GM21717 (cell line): Measurements from ENCODE around the gene TIMM44.
"Not testable (repeated sequence)": the region's sequence is repeated elsewhere in the genome, so short reads cannot be mapped to it uniquely, and the experiment has no call there.

Source experiments
- ATAC-seq: cut with Tn5 transposase; IDR thresholded peaks from one replicate; pipeline ENCODE4 v1.9.1; 2021; ENCODE audit warnings: mild to moderate bottlenecking, moderate library complexity; ENCODE audit not compliant: unreplicated experiment

The TIMM44 gene

GRCh38 chr19:7977021-7977722 is 33.7 kb upstream of the TIMM44 start:
- no peak for ATAC-seq

- no peak for ATAC-seq
Measured at GRCh38 chr19:7976461-7976860, 33.0 kb upstream of the TIMM44 start.

GRCh38 chr19:7975037-7975436 is 31.6 kb upstream of the TIMM44 start:
- ATAC-seq: no peak

GRCh38 chr19:7973883-7974282 is 30.4 kb upstream of the TIMM44 start:
- ATAC-seq: no peak

- no peak for ATAC-seq
Measured at GRCh38 chr19:7971553-7972520, 28.4 kb upstream of the TIMM44 start.

- ATAC-seq: no peak
Measured at GRCh38 chr19:7970716-7971448, 27.4 kb upstream of the TIMM44 start.

- ATAC-seq: no peak
Measured at GRCh38 chr19:7969555-7969939, 26.1 kb upstream of the TIMM44 start.

GRCh38 chr19:7968796-7969554 is 25.5 kb upstream of the TIMM44 start:
- ATAC-seq: no peak

- no peak for ATAC-seq
Measured at GRCh38 chr19:7968008-7968795, 24.7 kb upstream of the TIMM44 start.

- ATAC-seq: no peak
Measured at GRCh38 chr19:7965921-7966665, 22.6 kb upstream of the TIMM44 start.

- ATAC-seq: no peak
Measured at GRCh38 chr19:7965259-7965841, 21.9 kb upstream of the TIMM44 start.

- ATAC-seq: no peak
Measured at GRCh38 chr19:7963566-7963965, 20.1 kb upstream of the TIMM44 start.

- ATAC-seq: no peak
Measured at GRCh38 chr19:7962644-7963268, 19.3 kb upstream of the TIMM44 start.

GRCh38 chr19:7961920-7962626 is 18.6 kb upstream of the TIMM44 start:
- no peak for ATAC-seq

GRCh38 chr19:7961082-7961481 is 17.6 kb upstream of the TIMM44 start:
- ATAC-seq: not testable (repeated sequence)

- ATAC-seq: no peak
Measured at GRCh38 chr19:7959211-7959610, 15.7 kb upstream of the TIMM44 start.

- no peak for ATAC-seq
Measured at GRCh38 chr19:7955696-7956095, 12.2 kb upstream of the TIMM44 start.

GRCh38 chr19:7953576-7953975 is 10.1 kb upstream of the TIMM44 start:
- ATAC-seq: no peak
